HFFc6 (cell line): ENCODE results near the gene ASB10. TPM values are rescaled to one million over a fixed set of nuclear protein-coding genes. Genes with fewer than 3 reads are reported as not detected.

Experiments used
- DNase-seq: peaks from one replicate; pipeline ENCODE4 v3.0.0-alpha.2; 2018
- H3K27ac Mint-ChIP-seq: 2 replicates; pipeline ENCODE4 v1.8.0; 2020; ENCODE audit warnings: mild to moderate bottlenecking, mixed read lengths
- H3K27me3 Mint-ChIP-seq: 2 replicates; pipeline ENCODE4 v1.8.0; 2021; ENCODE audit warnings: mild to moderate bottlenecking, moderate library complexity, mixed read lengths; ENCODE audit not compliant: insufficient read depth
- H3K36me3 Mint-ChIP-seq: 2 replicates; pipeline ENCODE4 v1.8.0; 2021; ENCODE audit warnings: low read depth, mixed read lengths
- H3K4me1 Mint-ChIP-seq: 2 replicates; pipeline ENCODE4 v1.8.0; 2020; ENCODE audit warnings: low read depth, mixed read lengths
- H3K4me3 Mint-ChIP-seq: 2 replicates; pipeline ENCODE4 v1.8.0; 2020; ENCODE audit warnings: mild to moderate bottlenecking, moderate library complexity, mixed read lengths
- H3K9me3 Mint-ChIP-seq: 2 replicates; pipeline ENCODE4 v1.8.0; 2020; ENCODE audit warnings: mild to moderate bottlenecking, mixed read lengths
- total RNA-seq, 6 experiments: library from RNA; stranded (reverse); fragmentation: NEBNext Ultra II Directional; extraction: Animal tissue kit (Norgen Biotek cat#: 25700); gene quantifications; 2 replicates in 1 of 6; 3 replicates in 5 of 6; pipeline ENCODE4 v1.2.3, GENCODE V29; 2021
- TF ChIP-seq, protein P1 (sequence below): fragments of 200-600 bp; sonication (generic); IDR thresholded peaks from 2 replicates; pipeline ENCODE4 v1.5.0; 2021; ENCODE audit warnings: antibody characterized with exemption, mild to moderate bottlenecking

Gene ASB10
- total RNA-seq, 6 experiments from 2014 or later, result not detected

DNA sequence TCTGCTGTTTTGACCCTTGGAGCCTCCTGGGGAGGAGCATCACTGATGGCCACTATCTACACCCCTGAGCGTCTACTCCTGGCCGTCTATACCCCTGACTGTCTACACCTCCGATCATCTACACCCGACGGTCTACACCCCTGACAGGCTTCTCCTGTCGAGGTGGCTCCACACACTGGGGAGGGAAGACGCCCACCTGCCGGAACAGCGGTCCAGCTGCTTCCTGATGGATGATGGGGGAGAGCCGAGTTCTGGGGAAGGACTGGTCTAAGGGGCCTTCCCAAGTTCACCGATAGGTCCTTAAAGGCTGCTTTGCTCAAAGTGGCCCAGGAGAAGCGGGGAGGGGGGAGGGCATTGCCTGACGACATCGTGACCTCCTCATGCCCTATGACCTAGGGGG lies 58.9 kb downstream of the ASB10 start:
- DNase-seq, result no peak
- Mint-ChIP-seq H3K27me3 (peaks cover 5% of the 10 kb centered on the region; the same call in 1 of the 2 replicates), H3K27ac (no peak overlapping the region), H3K36me3 (peaks cover 11% of the 10 kb centered on the region; the same call in 1 of the 2 replicates), H3K4me3 (no peak overlapping the region), H3K4me1 (peaks cover 5% of the 10 kb centered on the region; the same call in 1 of the 2 replicates), H3K9me3 (no peaks in the 10 kb centered on the region)
- TF ChIP-seq, protein P1, sequence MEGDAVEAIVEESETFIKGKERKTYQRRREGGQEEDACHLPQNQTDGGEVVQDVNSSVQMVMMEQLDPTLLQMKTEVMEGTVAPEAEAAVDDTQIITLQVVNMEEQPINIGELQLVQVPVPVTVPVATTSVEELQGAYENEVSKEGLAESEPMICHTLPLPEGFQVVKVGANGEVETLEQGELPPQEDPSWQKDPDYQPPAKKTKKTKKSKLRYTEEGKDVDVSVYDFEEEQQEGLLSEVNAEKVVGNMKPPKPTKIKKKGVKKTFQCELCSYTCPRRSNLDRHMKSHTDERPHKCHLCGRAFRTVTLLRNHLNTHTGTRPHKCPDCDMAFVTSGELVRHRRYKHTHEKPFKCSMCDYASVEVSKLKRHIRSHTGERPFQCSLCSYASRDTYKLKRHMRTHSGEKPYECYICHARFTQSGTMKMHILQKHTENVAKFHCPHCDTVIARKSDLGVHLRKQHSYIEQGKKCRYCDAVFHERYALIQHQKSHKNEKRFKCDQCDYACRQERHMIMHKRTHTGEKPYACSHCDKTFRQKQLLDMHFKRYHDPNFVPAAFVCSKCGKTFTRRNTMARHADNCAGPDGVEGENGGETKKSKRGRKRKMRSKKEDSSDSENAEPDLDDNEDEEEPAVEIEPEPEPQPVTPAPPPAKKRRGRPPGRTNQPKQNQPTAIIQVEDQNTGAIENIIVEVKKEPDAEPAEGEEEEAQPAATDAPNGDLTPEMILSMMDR, result no peak

DNA sequence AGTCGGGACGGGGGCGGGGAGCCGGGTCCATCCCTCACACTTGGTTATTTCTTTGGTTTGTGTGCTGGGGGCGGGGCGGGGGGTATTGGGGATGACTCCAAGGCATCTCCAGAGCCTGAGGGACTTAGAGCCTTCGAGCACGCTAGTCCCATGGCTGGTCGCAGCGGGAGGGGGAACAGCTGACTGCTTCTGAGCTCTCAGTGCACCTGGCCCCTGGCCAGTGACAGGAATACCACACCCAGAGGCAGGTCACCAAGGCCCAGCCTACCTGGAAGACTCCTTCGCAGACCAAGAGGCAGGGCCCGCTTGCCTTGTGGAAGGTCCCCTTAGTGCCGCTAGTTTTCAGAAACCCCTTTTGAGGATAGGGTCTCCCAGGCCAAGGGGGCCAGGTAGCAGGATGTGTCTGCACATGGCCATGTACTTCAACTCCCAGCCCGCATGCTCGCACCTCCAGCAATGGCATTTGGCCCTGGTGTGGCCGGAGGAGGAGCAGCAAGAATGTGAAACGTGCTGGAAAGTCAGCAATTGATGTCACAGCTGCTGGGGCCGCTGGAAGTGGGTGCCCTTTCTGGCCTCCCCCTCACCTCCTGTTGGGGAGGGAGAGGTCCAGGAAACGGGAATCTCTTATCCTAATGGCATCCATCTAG lies 60.4 kb downstream of the ASB10 start:
- Mint-ChIP-seq H3K36me3 (peaks cover 11% of the 10 kb centered on the region; the same call in 1 of the 2 replicates), H3K4me3 (no peak overlapping the region), H3K9me3 (no peaks in the 10 kb centered on the region), H3K4me1 (peaks cover 5% of the 10 kb centered on the region; the same call in 1 of the 2 replicates), H3K27ac (no peak overlapping the region), H3K27me3 (peaks cover 5% of the 10 kb centered on the region; the same call in 1 of the 2 replicates)
- TF ChIP-seq, protein P1, result no peak
- no peak for DNase-seq

DNA sequence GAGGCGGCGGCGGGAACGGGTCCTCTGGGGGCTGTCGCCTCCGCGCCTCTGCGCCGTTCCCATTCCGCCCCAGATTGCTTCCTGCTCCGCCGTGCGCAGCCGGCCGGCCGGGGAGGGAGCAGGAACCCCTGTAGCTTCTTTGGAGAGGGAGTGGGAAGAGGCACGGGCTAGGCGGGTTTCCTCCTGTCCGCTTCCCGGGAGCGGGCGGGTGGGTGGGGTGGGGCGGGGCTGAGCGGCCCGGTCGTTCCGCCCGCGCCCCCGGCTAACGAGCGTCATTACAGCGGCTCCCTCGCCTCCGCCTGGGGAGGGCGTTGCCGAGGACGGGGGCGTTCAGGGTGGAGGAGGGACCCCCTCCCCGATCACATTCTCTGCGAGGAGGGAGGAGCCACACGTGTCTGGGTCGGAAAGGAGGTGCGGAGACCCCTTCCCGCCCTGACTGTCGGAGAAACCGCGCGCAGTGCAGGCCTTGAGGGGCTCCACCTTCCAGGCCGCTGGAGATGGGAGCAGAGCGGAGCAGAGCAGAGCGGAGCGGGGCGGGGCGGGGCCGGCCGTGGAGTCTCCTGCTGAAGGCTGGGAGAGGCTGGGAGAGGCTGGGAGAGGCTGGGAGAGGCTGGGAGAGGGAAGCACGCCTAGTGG lies 61.1 kb downstream of the ASB10 start:
- no peaks in the 10 kb centered on the region for H3K9me3 Mint-ChIP-seq
- TF ChIP-seq, protein P1, result no peak
- no peak overlapping the region for H3K27ac Mint-ChIP-seq
- peaks cover 18% of the 10 kb centered on the region; the same call in 1 of the 2 replicates for H3K36me3 Mint-ChIP-seq
- H3K4me3 Mint-ChIP-seq, result peak overlapping the region; percentile 82
- DNase-seq, result no peak
- H3K4me1 Mint-ChIP-seq, result peaks cover 5% of the 10 kb centered on the region; the same call in 1 of the 2 replicates
- H3K27me3 Mint-ChIP-seq, result peaks cover 5% of the 10 kb centered on the region; the same call in 1 of the 2 replicates

Other genes starting within 250 kb of the ASB10 start
- not detected for gene KCNH2, start 208.9 kb downstream of the ASB10 start, total RNA-seq
- gene NOS3, start 196.2 kb downstream of the ASB10 start, total RNA-seq, result 1 to 10 TPM in 4 of 6 experiments, under 1 TPM in 2; 0.55 to 3.0 (median 2.0) TPM
- gene ATG9B, start 162.8 kb downstream of the ASB10 start, total RNA-seq, result under 1 TPM; 0.11 to 0.94 (median 0.18) TPM
- 10 to 100 TPM; 31.9 to 36.3 (median 33.2) TPM for gene ABCB8, start 158.8 kb downstream of the ASB10 start, total RNA-seq
- under 1 TPM; 0.09 to 0.76 (median 0.31) TPM for gene ASIC3, start 138.7 kb downstream of the ASB10 start, total RNA-seq
- gene CDK5, start 129.4 kb downstream of the ASB10 start, total RNA-seq, result 10 to 100 TPM; 31.3 to 37.3 (median 33.4) TPM
- 100 to 1,000 TPM; 153 to 188 (median 164) TPM for gene SLC4A2, start 127.7 kb downstream of the ASB10 start, total RNA-seq
- 10 to 100 TPM; 83.8 to 97.0 (median 92.4) TPM for gene FASTK, start 106.4 kb downstream of the ASB10 start, total RNA-seq
- gene TMUB1, start 103.8 kb downstream of the ASB10 start, total RNA-seq, result 10 to 100 TPM; 44.0 to 57.8 (median 51.9) TPM
- gene AGAP3, start 100.8 kb downstream of the ASB10 start, total RNA-seq, result 100 to 1,000 TPM in 1 of 6 experiments, 10 to 100 TPM in 5; 73.3 to 104 (median 82.2) TPM
- gene GBX1, start 19.6 kb downstream of the ASB10 start, total RNA-seq, result not detected
- gene H2BK1, start 23.2 kb upstream of the ASB10 start, total RNA-seq, result not detected
- gene ABCF2, start 40.0 kb upstream of the ASB10 start, total RNA-seq, result 10 to 100 TPM; 63.8 to 79.7 (median 67.8) TPM
- gene CHPF2, start 45.2 kb upstream of the ASB10 start, total RNA-seq, result 100 to 1,000 TPM; 125 to 171 (median 138) TPM
- gene SMARCD3, start 61.4 kb upstream of the ASB10 start, total RNA-seq, result 10 to 100 TPM; 28.0 to 32.9 (median 31.2) TPM
- gene NUB1, start 154.6 kb upstream of the ASB10 start, total RNA-seq, result 10 to 100 TPM; 30.6 to 37.8 (median 34.8) TPM
- not detected for gene WDR86, start 222.8 kb upstream of the ASB10 start, total RNA-seq